IPS-18c (cell line): ENCODE results near the gene STARD13.

Source experiments
- H3K4me3 ChIP-seq: 2 replicates; pipeline ENCODE4 v1.7.0; 2013; ENCODE audit warnings: low read depth, mild to moderate bottlenecking, low read length, moderate library complexity; ENCODE audit not compliant: insufficient read depth
- H3K9me3 ChIP-seq: one replicate; pipeline ENCODE4 v1.6.1; 2013; ENCODE audit warnings: mild to moderate bottlenecking, low read length, moderate library complexity; ENCODE audit not compliant: control insufficient read depth, insufficient read depth

Gene STARD13

DNA sequence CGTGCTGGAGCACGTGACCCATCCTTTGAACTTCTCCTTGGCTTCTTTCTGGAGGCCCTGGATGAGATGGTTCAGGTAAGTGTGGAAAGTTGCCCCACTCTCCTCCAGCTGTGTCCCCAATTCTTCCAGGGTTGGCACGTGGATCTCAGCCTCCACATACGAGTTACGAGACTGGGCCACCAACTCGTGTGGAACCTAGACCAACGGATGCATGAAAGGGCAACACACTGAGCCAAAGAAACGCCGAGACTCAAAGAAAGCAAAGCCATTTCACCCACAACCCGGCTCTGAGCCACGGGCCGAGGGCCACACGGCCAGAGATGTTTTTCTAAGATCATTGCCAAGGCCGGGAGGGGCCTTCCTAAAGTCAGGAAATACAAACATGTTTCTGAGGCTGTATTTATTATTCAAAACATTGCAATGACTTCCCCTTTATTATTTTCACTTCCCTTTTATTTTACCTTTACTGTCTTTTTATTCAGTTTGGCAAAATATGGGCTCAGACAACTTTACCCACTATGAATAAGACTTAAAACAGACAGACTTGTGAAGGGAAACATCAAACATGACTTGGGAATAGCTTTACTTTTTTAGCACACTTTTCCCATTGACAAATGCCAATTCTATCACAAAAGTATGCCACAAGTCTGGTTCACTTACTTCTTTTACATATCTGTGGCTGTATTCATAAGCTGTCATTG lies 174.7 kb downstream of the STARD13 start:
- no peak overlapping the region for H3K4me3 ChIP-seq
- no peaks in the 10 kb centered on the region for H3K9me3 ChIP-seq

DNA sequence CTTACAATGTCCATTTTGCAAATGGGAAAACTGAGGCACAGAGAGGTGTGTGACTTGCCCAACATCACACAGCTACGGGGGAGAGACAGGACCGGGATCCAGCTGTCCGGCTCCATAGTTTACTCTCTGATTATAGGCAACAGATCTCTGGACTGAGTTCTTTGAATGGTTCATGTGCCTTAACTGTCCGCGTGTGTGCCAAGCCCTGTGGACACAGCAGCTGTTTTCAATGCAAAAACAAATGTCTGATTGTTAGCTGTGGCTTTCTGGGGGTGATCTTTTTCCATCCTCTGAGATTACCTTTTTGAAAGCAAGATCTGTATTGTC lies 175.2 kb downstream of the STARD13 start:
- Histone ChIP-seq H3K4me3 (no peak overlapping the region), H3K9me3 (no peaks in the 10 kb centered on the region)

DNA sequence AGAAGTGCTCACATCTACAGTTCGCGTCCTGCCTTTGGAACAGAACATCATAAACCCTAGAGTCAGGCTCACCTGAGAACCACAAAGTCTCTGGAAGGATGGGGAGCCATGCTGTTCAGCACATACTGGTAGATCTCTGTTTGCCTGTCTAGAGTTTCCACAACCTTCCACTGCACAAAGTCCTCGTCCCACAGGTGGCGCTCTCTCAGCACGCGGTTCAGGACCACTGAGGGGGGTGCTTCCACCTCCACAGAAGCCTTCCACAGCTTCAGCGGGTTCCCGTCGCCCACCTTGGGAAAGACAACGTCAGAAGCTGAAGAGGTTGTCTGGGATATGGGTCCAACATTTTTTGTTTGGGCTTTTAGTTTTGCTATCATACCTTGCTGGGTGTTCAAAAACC lies 175.8 kb downstream of the STARD13 start:
- Histone ChIP-seq H3K9me3 (no peaks in the 10 kb centered on the region), H3K4me3 (no peak overlapping the region)

DNA sequence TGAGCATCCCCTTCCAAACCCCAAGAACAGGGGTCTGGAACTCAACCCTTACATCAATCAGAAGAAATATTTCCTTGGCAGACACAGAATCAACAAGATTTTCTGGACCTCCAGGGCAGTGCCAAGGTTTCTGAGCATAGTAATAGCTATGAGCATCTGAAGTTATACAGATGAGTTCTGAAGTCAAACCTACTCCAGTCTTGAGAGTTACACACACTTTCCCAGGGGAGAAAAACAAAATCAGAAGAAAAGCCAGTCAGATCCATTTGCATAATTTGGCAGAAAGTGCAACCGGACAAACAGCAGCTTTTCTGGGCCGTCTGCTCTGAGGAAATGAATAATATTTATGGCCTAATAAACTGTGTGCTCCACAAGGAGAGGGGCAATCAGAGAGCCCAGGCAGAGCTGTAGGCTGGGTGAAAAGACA lies 176.3 kb downstream of the STARD13 start:
- no peaks in the 10 kb centered on the region for H3K9me3 ChIP-seq
- H3K4me3 ChIP-seq = no peak overlapping the region

DNA sequence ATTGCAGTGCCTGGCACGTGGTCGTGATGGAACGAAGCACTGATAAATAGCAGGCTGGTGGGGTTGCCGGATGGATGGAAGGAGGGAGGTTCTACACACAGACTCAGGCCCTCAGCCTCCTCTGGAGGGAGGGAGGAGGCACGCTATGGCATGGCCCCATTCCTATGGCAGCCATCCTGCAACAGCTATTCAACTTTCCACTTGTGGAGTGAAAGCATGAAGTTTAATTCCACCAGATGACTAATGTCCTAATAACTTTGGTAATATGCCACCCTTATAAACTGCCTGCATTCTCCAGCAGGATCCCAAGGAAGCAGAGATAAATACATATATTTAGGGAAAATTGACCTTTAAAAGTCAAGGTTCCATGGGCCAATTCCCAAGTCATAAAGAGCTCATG lies 176.9 kb downstream of the STARD13 start:
- Histone ChIP-seq H3K4me3 (no peak overlapping the region), H3K9me3 (no peaks in the 10 kb centered on the region)

DNA sequence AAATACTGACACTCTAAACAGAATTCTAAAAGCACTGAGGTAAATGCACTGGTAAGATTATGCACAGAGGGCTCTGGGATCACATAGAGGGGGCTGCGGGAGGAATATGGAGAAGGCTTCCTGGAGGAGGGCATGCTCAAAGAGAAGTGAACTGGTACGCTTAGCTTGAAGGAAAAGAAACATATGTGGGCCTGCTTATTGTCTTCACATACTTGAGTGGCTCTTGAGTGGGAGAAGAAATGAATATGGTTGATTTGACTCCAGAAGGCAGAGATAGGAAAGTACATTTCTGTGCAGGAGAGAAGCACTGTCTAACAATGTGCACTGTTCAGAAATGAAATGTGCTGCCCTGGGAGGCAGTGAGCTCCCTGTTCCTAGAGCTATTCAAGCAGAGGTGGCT lies 178.2 kb downstream of the STARD13 start:
- Histone ChIP-seq H3K9me3 (no peaks in the 10 kb centered on the region), H3K4me3 (no peak overlapping the region)

DNA sequence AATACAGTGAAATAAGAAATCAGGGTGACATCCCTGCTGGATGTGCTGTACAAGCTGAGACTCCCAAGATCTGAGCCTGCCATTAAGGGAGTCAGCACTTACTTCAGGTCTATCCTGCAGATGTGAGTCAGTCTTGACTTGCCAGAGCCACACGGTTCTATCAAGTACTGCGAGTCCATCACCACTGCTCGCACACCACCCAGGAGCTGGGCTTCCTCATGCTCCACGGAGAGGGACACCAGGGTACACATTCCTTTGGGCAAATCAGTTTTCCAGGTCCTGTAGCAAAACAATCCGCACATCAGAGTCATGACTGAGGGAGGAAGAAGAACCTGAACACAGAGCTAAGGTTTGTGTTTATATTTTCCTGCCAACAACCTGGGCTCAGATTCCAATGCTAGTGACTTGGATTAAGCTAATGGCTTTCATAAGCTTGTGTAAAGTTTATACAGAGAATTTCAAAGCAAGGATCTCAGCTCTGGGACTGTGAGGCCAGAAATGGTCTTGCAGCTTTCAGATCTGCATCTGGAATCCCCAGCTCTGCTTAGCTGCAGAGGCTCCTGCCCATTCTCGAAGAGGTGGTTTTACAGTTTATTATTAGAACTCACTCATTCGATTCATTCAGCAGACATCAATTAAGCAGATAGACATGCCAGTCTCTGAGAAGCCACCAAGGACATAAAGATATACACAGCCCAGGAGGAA lies 178.7 kb downstream of the STARD13 start:
- H3K4me3 ChIP-seq = no peak overlapping the region
- H3K9me3 ChIP-seq = no peaks in the 10 kb centered on the region

DNA sequence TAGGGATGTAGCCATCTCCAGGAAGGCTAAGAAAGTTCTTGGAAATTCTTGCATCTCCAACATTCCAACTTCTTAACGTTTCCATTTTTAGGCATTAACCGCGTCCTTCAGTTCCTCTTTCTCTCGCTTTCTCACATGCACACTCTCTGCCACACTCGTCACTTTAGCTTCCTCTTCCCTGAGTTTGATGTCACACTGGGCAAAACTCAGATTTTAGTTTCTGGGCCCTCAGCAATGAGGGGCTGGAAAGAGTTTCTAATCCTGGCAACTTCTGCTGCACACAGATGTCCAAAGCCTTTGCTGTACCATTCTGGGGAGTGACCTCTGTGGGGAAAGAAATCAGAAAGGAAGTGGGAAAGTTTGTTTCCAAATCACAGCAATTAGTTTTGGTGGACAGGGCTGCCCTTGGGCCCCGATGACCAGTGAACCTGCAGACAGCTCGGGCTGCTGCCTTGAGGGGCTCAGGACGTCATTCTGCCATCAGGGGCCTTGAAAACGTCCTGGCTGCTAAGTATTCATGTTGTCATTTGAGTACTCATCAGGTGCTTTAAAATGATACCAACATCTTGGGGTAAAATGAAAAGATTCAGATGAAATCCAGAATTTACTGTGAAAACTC lies 180.1 kb downstream of the STARD13 start:
- Histone ChIP-seq H3K4me3 (no peak overlapping the region), H3K9me3 (no peaks in the 10 kb centered on the region)

DNA sequence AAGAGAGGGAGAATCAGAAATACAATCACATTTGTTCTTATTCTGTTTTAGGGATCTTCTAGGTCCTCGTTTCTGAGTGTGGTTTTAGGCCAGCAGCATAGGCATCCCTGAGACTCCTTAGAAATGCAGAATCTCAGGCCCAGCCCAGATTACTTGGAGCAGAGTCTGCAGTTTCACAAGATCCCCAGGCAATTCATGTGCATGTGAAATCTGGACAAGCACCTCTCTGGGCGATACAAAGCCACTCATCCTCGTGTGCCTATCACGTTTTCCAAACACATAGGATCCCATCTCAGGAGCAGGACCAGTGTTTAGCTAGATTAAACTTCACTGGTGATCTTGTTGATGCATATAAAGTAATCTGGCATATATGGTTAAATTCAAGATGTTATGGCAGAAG lies 182.1 kb downstream of the STARD13 start:
- H3K9me3 ChIP-seq = no peaks in the 10 kb centered on the region

DNA sequence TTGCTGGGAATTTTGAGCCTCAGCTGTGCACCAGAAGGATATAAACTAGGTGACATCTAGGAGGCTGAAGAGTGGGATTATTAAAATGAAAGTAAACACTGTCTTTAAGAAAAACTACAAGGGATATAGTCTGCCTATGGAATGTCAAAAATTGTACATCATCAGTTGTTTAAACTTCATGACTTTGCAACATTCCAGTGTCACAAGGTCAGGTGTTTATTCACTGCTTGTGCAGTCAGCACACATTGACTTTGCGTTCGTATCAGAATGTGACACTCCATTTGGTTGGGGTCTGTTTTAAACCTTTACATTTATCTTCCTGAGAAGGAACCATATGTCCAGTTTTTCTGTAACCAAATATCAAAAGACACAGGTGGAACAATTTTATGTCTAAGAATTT lies 183.7 kb downstream of the STARD13 start:
- no peak overlapping the region for H3K4me3 ChIP-seq
- H3K9me3 ChIP-seq = no peaks in the 10 kb centered on the region

More for the DNA sequence above, 182.1 kb downstream of the STARD13 start:
- no peak overlapping the region for H3K4me3 ChIP-seq

DNA sequence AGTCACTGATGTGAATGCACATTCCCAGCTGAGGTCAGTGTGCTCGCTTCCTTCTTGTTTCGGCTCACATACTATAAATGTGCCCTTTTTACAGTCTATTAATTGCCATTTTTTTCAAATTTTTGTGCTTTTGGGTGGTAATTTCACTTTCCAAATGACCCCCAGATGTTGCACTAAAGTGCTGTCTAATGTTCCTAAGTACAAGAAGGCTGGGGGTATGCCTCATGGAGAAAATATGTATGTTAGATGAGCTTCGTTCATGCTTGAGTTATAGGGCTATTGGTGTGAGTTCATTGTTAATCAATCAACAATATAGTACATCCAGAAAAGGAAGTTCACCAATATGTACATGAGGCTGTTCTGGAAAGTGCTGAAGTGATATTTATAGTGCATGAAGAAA lies 184.7 kb downstream of the STARD13 start:
- Histone ChIP-seq H3K9me3 (no peaks in the 10 kb centered on the region), H3K4me3 (no peak overlapping the region)

DNA sequence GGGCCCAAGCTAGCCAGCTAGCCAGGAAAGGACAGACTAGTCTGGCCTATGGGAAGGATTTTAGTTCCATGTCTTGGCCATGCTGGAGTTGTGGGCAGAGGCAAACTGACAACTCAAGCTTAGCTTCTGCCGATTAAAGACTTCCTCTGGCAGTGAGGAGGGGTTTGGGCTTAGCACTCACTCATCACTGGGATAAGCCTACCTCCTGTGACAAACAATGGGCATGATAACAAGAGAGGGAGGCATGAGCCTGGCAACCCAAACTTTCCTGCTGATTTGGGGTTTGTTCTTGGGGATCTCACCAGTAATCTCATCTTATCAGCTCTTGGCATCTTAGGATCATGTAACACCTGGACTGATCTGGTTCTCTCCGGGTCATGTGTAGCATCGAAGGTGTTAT lies 185.7 kb downstream of the STARD13 start:
- Histone ChIP-seq H3K4me3 (no peak overlapping the region), H3K9me3 (no peaks in the 10 kb centered on the region)

DNA sequence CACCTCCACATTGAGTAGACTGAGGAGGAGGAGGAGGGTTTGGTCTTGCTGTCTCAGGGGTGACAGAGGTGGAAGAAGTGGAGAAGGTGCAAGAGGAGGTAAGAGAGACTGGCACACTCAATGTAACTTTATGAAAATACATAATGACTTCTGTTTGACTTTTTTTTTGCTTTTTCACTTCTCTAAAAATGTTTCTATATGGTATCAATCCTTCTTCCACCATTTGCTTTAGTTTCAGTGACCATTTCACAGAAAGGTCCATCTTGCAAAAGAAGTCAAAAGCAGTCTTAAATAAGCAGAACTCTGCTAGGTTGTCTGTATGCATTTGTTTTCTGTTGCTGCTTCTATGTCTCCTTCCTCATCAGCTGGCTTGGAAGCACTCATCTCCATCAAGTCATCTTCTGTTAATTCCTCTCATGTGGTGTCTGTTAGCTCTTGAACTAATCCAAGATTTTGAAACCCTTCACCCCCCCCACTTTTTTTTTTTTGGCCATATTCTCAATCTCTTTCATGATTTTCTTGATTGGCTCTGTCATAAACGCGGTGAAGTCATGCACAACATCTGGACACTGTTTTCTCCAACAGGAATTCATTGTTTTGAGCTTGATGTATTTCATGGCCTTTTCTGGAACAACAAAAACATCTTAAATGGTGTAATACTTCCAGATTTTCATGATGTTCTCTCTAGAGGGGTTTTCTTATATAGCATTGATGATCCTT lies 188.5 kb downstream of the STARD13 start:
- H3K4me3 ChIP-seq = no peak overlapping the region
- H3K9me3 ChIP-seq = no peaks in the 10 kb centered on the region

DNA sequence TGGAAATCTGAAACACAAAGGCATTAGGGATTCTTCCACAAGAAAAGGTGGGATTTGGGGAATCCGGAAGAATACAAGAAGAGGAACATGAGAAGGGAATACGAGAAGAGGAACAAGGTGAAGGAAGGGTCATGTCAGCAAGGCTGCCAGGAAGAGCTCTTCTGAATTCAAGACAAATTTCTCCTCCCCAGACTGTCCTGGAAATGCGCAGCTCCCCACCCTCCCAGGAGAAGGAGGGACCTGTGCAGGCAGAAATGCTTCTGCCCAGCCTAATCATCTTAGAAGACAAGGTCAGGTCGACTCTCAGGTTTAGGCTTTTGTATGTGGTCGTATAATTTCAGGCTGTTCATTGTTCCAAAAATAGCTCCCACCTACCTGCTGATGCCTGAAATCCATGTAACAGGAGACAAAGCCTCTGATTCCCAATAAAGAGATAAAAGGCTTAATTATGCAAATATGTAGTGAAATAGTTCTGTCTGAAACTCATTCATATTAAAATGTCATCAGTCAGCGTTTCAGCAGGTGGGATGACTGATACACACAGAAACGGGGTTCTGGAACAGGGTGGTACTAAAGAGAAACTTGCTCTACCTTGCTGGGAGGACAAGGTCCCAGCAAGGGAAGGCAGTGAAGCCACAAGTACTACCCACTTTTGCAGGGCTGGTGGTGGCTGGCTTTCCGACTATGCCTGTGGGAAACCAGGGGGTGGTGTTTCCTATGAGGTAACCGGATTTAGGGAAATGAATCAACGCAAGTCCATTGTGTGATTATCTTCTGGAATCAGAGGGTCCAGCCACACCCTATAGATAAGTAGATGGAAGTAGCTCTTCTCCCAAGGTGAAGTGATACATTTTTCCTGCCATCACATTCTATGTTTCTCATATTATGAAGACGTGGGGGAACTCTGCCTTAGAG lies 193.2 kb downstream of the STARD13 start:
- Histone ChIP-seq H3K9me3 (no peaks in the 10 kb centered on the region), H3K4me3 (no peak overlapping the region)

DNA sequence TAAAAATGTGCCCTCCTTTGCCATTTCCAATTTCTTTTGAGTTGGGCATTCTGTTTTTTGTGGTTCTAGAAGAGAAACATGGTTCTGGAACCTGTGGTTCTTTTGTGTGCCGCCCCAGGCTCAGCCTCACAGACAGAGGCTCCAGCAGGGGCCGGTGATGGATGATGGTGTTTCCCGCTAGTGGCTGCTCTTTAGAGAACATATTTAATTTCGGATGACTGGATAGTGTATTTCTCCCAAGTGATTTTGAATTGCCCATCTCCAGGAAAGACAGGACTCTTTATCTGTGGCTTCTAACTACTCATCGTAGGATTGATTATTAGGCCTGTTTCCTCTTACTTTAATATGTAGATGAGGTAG lies 194.2 kb downstream of the STARD13 start:
- H3K9me3 ChIP-seq = no peaks in the 10 kb centered on the region
- no peak overlapping the region for H3K4me3 ChIP-seq

DNA sequence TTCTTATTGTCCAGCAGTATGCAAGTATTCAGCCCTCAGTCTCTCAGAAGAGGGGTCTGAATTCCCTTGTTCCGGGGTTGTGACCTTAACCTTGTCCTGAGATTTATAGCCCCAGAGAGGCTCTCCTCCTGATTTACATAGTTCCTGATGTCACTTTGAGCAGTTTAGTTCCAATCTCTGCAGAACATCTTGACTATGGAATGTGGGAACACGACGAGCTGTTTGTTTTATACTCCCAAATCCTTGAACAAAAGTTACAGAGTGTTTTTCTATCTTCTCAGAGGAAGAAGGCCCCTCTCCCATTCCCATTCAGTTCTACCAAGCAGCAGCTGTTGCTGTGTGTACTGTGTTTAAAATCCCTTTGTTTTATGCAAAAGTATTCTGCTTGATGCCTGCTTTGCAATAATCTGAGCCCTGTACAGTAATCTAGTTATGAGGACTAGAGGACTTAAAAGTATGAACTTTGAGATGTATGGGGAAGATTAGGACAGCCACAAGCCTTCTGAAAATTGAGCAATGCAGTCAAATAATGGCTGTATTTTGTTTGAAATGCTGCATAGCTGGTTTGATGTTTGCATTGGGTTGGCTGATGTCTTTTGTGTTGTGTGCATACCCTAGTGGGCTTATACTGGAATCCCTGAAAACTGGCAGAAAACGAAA lies 194.7 kb downstream of the STARD13 start:
- Histone ChIP-seq H3K9me3 (no peaks in the 10 kb centered on the region), H3K4me3 (no peak overlapping the region)

DNA sequence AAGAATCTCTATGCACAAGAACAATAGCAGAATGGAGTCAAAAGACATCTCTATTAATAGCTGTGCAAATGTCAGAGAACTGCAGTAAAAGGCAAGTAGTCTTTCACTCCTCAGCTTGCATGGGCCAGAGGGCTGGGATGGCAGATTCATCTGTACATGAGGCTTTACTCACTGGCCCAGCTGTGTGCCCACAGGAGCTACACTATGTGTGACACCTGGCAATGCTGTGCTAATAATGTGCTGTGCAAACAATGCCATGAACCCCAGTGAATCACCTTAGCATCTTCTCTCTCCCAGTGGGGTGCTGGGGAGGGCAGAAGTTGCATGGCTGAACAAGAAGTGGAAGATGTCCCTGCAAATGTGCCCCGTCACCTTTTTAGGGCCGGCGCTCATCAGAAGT lies 196.2 kb downstream of the STARD13 start:
- H3K4me3 ChIP-seq = no peak overlapping the region
- H3K9me3 ChIP-seq = no peaks in the 10 kb centered on the region
